Measurements from ENCODE around the gene BMPR1A. TPM values are rescaled to one million over a fixed set of nuclear protein-coding genes. Genes with fewer than 3 reads are reported as not detected.

Gene BMPR1A
- total RNA-seq, 1 donor from 2014 or later, result 32.6 TPM

- DNase-seq (ENCODE audit: low read depth), result peak; percentile 43
- no peak for TF ChIP-seq CTCF (IDR thresholded peaks at IDR 0.05; ENCODE audit: insufficient read depth, low read length, severe bottlenecking)
- Histone ChIP-seq H3K4me3 (ENCODE audit: low read depth, low read length) (no peak overlapping the region), H3K36me3 (ENCODE audit: control insufficient read depth, insufficient read depth, low read length) (no peaks in the 10 kb centered on the region), H3K27me3 (ENCODE audit: control insufficient read depth, insufficient read depth, low read length) (no peaks in the 10 kb centered on the region)
- FAIRE-seq, result no peak
These were observed 132.4 kb downstream of the BMPR1A start for GRCh38 chr10:86888585-86889381.

- H3K27me3 ChIP-seq (ENCODE audit: control insufficient read depth, insufficient read depth, low read length), result no peaks in the 10 kb centered on the region
- H3K4me3 ChIP-seq (ENCODE audit: low read depth, low read length), result no peak overlapping the region
- FAIRE-seq (no peak), DNase-seq (ENCODE audit: low read depth) (no peak)
- no peak for TF ChIP-seq CTCF (IDR thresholded peaks at IDR 0.05; ENCODE audit: insufficient read depth, low read length, severe bottlenecking)
- no peaks in the 10 kb centered on the region for H3K36me3 ChIP-seq (ENCODE audit: control insufficient read depth, insufficient read depth, low read length)
These were observed 133.6 kb downstream of the BMPR1A start for GRCh38 chr10:86889997-86890396.

DNA sequence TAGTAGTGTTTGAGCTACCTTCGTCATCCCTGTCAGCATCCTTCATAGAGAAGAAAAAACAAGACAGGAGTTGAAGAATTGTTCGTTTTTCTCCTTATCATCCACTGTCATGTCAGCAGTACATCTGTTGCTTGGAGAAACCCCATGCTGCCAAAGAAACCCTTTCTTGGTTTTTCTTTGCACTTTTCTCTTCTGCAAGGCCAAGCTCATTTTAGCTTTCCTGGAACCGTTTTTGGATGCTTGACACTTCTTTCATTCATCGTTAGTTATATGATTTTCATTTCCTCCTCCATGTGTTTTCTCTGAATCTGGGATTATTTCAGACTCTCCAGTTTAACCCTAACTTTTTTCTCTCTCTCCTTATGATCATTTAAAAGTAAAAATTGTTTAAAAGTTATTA is 142.1 kb downstream of the BMPR1A start:
- Histone ChIP-seq H3K4me3 (ENCODE audit: low read depth, low read length) (no peak overlapping the region), H3K36me3 (ENCODE audit: control insufficient read depth, insufficient read depth, low read length) (peaks cover 7% of the 10 kb centered on the region), H3K27me3 (ENCODE audit: control insufficient read depth, insufficient read depth, low read length) (no peaks in the 10 kb centered on the region)
- DNase-seq (ENCODE audit: low read depth), result no peak
- FAIRE-seq, result no peak
- TF ChIP-seq CTCF (IDR thresholded peaks at IDR 0.05; ENCODE audit: insufficient read depth, low read length, severe bottlenecking), result no peak

- no peak for DNase-seq (ENCODE audit: low read depth)
- Histone ChIP-seq H3K36me3 (ENCODE audit: control insufficient read depth, insufficient read depth, low read length) (peaks cover 7% of the 10 kb centered on the region), H3K4me3 (ENCODE audit: low read depth, low read length) (no peak overlapping the region), H3K27me3 (ENCODE audit: control insufficient read depth, insufficient read depth, low read length) (no peaks in the 10 kb centered on the region)
- FAIRE-seq, result no peak
- no peak for TF ChIP-seq CTCF (IDR thresholded peaks at IDR 0.05; ENCODE audit: insufficient read depth, low read length, severe bottlenecking)
These were observed 142.7 kb downstream of the BMPR1A start for GRCh38 chr10:86899132-86899531.

- DNase-seq (ENCODE audit: low read depth), result peak; percentile 63
- Histone ChIP-seq H3K27me3 (ENCODE audit: control insufficient read depth, insufficient read depth, low read length) (no peaks in the 10 kb centered on the region), H3K36me3 (ENCODE audit: control insufficient read depth, insufficient read depth, low read length) (peaks cover 7% of the 10 kb centered on the region), H3K4me3 (ENCODE audit: low read depth, low read length) (no peak overlapping the region)
- FAIRE-seq, result no peak
- peak; percentile 50 for TF ChIP-seq CTCF (IDR thresholded peaks at IDR 0.05; ENCODE audit: insufficient read depth, low read length, severe bottlenecking)
These were observed 143.4 kb downstream of the BMPR1A start for GRCh38 chr10:86899670-86900276.
